Adrenal gland (tissue), 5 donors: Measurements from ENCODE around the gene GALNT6.

Source experiments
- POLR2A ChIP-seq, 2 donors: fragments of 450-650 bp; IDR thresholded peaks; one replicate each; pipeline ENCODE4 v1.6.1; 2017; ENCODE audit warnings: antibody characterized with exemption in 2 of 2, mild to moderate bottlenecking in 2 of 2, moderate library complexity in 1 of 2
- TF ChIP-seq, protein P1 (sequence below), 6 experiments: fragments of 450-650 bp in 4 of 6; fragments of 200-600 bp in 2 of 6; sonication (generic) in 1 of 6; IDR thresholded peaks; 1 replicate in 5 of 6; 2 replicates in 1 of 6; pipeline versions ENCODE4 v1.5.1 to v1.8.0; 2016 to 2021; ENCODE audit warnings: antibody characterized with exemption in 6 of 6, mild to moderate bottlenecking in 2 of 6, moderate library complexity in 1 of 6
- donor health status: DM: no; HTN: no; CAD: no.

DNA sequence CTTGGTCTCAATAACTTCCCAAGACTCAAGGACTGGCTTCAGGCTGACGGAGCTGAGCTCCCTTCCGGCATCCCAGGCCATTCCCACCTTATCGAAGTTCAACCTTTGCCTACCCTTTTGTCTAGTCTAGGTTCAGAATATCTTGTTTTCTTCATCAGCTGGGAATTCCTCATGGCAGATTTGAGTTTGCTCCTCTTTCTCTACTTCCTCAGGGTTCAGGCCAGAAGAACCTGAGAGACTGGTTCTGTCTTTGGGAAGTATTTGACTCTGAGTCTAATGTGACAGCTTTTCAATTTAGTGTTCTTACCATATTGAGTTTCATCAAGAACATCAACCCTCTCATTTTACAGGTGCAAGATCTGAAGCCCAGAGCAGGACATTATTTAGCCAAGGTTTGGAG is 69.3 kb downstream of the GALNT6 start:
- TF ChIP-seq, protein P1, sequence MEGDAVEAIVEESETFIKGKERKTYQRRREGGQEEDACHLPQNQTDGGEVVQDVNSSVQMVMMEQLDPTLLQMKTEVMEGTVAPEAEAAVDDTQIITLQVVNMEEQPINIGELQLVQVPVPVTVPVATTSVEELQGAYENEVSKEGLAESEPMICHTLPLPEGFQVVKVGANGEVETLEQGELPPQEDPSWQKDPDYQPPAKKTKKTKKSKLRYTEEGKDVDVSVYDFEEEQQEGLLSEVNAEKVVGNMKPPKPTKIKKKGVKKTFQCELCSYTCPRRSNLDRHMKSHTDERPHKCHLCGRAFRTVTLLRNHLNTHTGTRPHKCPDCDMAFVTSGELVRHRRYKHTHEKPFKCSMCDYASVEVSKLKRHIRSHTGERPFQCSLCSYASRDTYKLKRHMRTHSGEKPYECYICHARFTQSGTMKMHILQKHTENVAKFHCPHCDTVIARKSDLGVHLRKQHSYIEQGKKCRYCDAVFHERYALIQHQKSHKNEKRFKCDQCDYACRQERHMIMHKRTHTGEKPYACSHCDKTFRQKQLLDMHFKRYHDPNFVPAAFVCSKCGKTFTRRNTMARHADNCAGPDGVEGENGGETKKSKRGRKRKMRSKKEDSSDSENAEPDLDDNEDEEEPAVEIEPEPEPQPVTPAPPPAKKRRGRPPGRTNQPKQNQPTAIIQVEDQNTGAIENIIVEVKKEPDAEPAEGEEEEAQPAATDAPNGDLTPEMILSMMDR (IDR thresholded peaks at IDR 0.05): no peak
- TF ChIP-seq POLR2A (IDR thresholded peaks at IDR 0.05): no peak
